Ishikawa (cell line): ENCODE measurements around the gene HLA-G.

Source experiments
- EP300 ChIP-seq: IDR thresholded peaks from 2 replicates; pipeline ENCODE4 v1.6.1; 2012; ENCODE audit warnings: borderline replicate concordance
- RAD21 ChIP-seq: IDR thresholded peaks from 2 replicates; pipeline ENCODE4 v1.6.1; 2012; ENCODE audit warnings: low read depth
- TCF12 ChIP-seq: IDR thresholded peaks from 2 replicates; pipeline ENCODE4 v1.6.1; 2012; ENCODE audit warnings: low read depth
- TEAD4 ChIP-seq: IDR thresholded peaks from 2 replicates; pipeline ENCODE4 v1.6.1; 2012
- TF ChIP-seq, protein P1 (sequence below): IDR thresholded peaks from 2 replicates; pipeline ENCODE4 v1.6.1; 2012; ENCODE audit warnings: low read depth, mild to moderate bottlenecking

DNA sequence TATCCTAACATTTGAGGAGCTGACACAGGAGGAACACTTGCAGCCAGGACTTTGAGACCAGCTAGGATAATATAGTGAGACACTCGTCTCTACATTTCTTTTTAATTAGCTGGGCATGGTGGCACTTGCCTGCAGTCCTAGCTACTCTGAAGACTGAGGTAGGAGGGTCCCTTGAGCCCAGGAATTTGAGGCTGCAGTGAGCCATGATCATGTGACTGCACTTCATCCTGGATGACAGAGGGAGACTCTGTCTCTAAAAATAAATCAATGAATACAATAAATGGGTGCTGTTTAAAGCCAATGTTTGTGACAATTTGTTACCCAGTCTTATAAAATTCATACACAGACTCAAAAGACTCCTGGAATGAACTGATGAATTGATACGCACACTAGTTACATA is 1.8 kb upstream of the HLA-G start:
- TF ChIP-seq TCF12, result no peak
- no peak for TF ChIP-seq EP300
- TF ChIP-seq TEAD4, result no peak
- TF ChIP-seq, protein P1, sequence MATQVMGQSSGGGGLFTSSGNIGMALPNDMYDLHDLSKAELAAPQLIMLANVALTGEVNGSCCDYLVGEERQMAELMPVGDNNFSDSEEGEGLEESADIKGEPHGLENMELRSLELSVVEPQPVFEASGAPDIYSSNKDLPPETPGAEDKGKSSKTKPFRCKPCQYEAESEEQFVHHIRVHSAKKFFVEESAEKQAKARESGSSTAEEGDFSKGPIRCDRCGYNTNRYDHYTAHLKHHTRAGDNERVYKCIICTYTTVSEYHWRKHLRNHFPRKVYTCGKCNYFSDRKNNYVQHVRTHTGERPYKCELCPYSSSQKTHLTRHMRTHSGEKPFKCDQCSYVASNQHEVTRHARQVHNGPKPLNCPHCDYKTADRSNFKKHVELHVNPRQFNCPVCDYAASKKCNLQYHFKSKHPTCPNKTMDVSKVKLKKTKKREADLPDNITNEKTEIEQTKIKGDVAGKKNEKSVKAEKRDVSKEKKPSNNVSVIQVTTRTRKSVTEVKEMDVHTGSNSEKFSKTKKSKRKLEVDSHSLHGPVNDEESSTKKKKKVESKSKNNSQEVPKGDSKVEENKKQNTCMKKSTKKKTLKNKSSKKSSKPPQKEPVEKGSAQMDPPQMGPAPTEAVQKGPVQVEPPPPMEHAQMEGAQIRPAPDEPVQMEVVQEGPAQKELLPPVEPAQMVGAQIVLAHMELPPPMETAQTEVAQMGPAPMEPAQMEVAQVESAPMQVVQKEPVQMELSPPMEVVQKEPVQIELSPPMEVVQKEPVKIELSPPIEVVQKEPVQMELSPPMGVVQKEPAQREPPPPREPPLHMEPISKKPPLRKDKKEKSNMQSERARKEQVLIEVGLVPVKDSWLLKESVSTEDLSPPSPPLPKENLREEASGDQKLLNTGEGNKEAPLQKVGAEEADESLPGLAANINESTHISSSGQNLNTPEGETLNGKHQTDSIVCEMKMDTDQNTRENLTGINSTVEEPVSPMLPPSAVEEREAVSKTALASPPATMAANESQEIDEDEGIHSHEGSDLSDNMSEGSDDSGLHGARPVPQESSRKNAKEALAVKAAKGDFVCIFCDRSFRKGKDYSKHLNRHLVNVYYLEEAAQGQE, result no peak
- TF ChIP-seq RAD21, result no peak
